ENCODE results near the gene CHRNB2. TPM values are rescaled to one million over a fixed set of nuclear protein-coding genes. Genes with fewer than 3 reads are reported as not detected.

Gene CHRNB2
- total RNA-seq, 2 donors from 2014 or later, result 0.18 to 0.55 TPM

DNA sequence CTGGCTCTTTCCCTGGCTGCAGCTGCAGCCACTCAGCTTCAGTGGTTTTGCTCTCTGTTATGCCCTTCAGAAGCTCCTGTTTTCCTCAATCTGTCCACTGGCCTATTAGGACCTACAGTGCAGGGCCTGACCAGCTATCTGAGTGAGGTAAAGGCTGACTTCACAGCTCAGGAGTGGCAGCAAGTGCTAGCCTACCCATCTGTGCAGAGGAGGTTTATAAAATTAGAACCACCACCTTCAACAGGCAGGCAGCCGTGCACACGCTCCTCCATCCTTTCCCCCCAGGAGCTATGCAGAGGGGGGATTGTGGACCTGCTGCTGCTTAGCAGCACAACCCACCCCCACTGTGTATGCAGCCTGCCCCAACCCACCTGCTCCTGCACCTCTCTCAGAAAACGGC lies 32.1 kb downstream of the CHRNB2 start:
- Histone ChIP-seq H3K4me3 (ENCODE audit: low read length) (no peak overlapping the region), H3K27ac (ENCODE audit: low read depth, low read length) (no peak overlapping the region), H3K4me1 (ENCODE audit: control insufficient read depth, insufficient read depth, low read length) (peaks cover 10% of the 10 kb centered on the region), H3K27me3 (ENCODE audit: control insufficient read depth, insufficient read depth, low read length, poor library complexity, severe bottlenecking) (no peaks in the 10 kb centered on the region), H3K9me3 (ENCODE audit: control insufficient read depth, low read length) (no peaks in the 10 kb centered on the region), H3K36me3 (ENCODE audit: control insufficient read depth, insufficient read depth, low read length) (peaks cover 68% of the 10 kb centered on the region), H3K9ac (ENCODE audit: extremely low read depth, low read length, poor library complexity, severe bottlenecking) (peak overlapping the region; percentile 3)
- Mint-ChIP-seq H3K36me3 (ENCODE audit: low read depth) (peaks cover 66% of the 10 kb centered on the region), H3K4me1 (peaks cover 18% of the 10 kb centered on the region), H3K9me3 (no peaks in the 10 kb centered on the region), H3K27ac (no peak overlapping the region), H3K4me3 (no peak overlapping the region), H3K27me3 (ENCODE audit: insufficient read depth) (peaks cover 14% of the 10 kb centered on the region)
- no peak for DNase-seq
- TF ChIP-seq, protein P1, sequence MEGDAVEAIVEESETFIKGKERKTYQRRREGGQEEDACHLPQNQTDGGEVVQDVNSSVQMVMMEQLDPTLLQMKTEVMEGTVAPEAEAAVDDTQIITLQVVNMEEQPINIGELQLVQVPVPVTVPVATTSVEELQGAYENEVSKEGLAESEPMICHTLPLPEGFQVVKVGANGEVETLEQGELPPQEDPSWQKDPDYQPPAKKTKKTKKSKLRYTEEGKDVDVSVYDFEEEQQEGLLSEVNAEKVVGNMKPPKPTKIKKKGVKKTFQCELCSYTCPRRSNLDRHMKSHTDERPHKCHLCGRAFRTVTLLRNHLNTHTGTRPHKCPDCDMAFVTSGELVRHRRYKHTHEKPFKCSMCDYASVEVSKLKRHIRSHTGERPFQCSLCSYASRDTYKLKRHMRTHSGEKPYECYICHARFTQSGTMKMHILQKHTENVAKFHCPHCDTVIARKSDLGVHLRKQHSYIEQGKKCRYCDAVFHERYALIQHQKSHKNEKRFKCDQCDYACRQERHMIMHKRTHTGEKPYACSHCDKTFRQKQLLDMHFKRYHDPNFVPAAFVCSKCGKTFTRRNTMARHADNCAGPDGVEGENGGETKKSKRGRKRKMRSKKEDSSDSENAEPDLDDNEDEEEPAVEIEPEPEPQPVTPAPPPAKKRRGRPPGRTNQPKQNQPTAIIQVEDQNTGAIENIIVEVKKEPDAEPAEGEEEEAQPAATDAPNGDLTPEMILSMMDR (conservative IDR thresholded peaks at IDR 0.05), result no peak
- WGBS, 2 experiments (ENCODE audit: insufficient coverage in 1 of 2, insufficient read length in 1 of 2), result 95% methylated on average over 3 of the region's 3 CpGs; no CpG with 5 or more reads in 1 of the 2 experiments

DNA sequence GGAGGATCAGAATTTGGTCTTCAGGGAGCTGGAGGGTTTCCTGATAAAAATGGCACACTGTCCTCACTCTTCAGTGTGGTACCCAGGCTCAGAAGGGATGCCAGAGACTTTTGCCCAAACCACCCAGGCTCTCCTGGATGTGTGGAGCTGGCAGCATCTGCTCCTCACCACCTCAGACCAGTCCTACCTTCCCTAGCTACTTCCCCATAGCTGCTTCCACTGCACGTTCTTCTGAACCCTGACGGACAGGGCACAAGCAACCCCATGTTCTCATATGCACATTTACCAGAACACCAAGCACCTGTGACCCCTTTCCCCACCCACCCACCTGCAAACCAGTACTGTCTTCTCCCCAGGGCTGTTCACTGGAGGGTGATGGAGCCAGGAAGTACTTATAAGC lies 35.7 kb downstream of the CHRNB2 start:
- H3K36me3 ChIP-seq (ENCODE audit: control insufficient read depth, insufficient read depth, low read length), result peaks cover 46% of the 10 kb centered on the region
- no peak overlapping the region for H3K9ac ChIP-seq (ENCODE audit: extremely low read depth, low read length, poor library complexity, severe bottlenecking)
- no peaks in the 10 kb centered on the region for H3K9me3 Mint-ChIP-seq
- TF ChIP-seq, protein P1 (conservative IDR thresholded peaks at IDR 0.05), result no peak
- H3K36me3 Mint-ChIP-seq (ENCODE audit: low read depth), result peaks cover 44% of the 10 kb centered on the region
- H3K4me3 ChIP-seq (ENCODE audit: low read length), result no peak overlapping the region
- H3K27me3 ChIP-seq (ENCODE audit: control insufficient read depth, insufficient read depth, low read length, poor library complexity, severe bottlenecking), result no peaks in the 10 kb centered on the region
- peaks cover 10% of the 10 kb centered on the region for H3K4me1 ChIP-seq (ENCODE audit: control insufficient read depth, insufficient read depth, low read length)
- 87% methylated on average over 2 of the region's 2 CpGs; no CpG with 5 or more reads in 1 of the 2 experiments for WGBS, 2 experiments (ENCODE audit: insufficient coverage in 1 of 2, insufficient read length in 1 of 2)
- H3K27ac ChIP-seq (ENCODE audit: low read depth, low read length), result no peak overlapping the region
- peaks cover 33% of the 10 kb centered on the region for H3K4me1 Mint-ChIP-seq
- no peak overlapping the region for H3K4me3 Mint-ChIP-seq
- no peak for DNase-seq
- H3K27me3 Mint-ChIP-seq (ENCODE audit: insufficient read depth), result peaks cover 33% of the 10 kb centered on the region
- H3K27ac Mint-ChIP-seq, result no peak overlapping the region
- H3K9me3 ChIP-seq (ENCODE audit: control insufficient read depth, low read length), result no peaks in the 10 kb centered on the region

DNA sequence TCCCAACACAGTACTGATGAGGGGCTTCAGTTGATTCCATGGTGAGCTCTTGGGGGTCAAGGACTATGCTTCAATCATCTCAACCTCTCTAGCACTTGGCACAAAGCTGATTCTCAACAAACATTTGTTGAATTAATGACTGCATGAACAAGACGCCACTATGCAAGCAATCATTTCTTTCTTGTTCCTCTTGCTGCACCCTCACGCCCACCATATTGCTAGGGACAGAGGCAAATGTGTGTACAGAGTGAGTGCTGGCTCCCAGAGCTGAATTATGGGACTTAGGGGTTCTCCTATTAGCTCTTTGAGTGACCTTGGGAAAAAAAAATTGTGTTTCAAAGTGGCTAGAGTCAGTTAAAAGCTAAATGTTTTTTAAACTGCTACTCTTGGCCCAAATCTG lies 38.0 kb downstream of the CHRNB2 start:
- Mint-ChIP-seq H3K4me1 (peaks cover 27% of the 10 kb centered on the region), H3K36me3 (ENCODE audit: low read depth) (peaks cover 36% of the 10 kb centered on the region), H3K4me3 (no peak overlapping the region), H3K27ac (no peak overlapping the region), H3K27me3 (ENCODE audit: insufficient read depth) (peaks cover 38% of the 10 kb centered on the region), H3K9me3 (no peaks in the 10 kb centered on the region)
- Histone ChIP-seq H3K27ac (ENCODE audit: low read depth, low read length) (no peak overlapping the region), H3K9ac (ENCODE audit: extremely low read depth, low read length, poor library complexity, severe bottlenecking) (no peak overlapping the region), H3K27me3 (ENCODE audit: control insufficient read depth, insufficient read depth, low read length, poor library complexity, severe bottlenecking) (no peaks in the 10 kb centered on the region), H3K9me3 (ENCODE audit: control insufficient read depth, low read length) (no peaks in the 10 kb centered on the region), H3K36me3 (ENCODE audit: control insufficient read depth, insufficient read depth, low read length) (peaks cover 44% of the 10 kb centered on the region), H3K4me3 (ENCODE audit: low read length) (no peak overlapping the region), H3K4me1 (ENCODE audit: control insufficient read depth, insufficient read depth, low read length) (peaks cover 3% of the 10 kb centered on the region)
- TF ChIP-seq, protein P1 (conservative IDR thresholded peaks at IDR 0.05), result no peak
- 90 to 96% methylated on average over 1 to 2 of the region's 2 CpGs for WGBS, 2 experiments (ENCODE audit: insufficient coverage in 1 of 2, insufficient read length in 1 of 2)
- DNase-seq, result no peak
